Fibroblast of skin of abdomen (primary cell): ENCODE data around the gene JCAD.
"Not testable (repeated sequence)": the region's sequence is repeated elsewhere in the genome, so short reads cannot be mapped to it uniquely, and the experiment has no call there.

Experiments
- DNase-seq: peaks from one replicate; pipeline ENCODE4 v3.0.0-alpha.2; 2013

Gene JCAD

DNA sequence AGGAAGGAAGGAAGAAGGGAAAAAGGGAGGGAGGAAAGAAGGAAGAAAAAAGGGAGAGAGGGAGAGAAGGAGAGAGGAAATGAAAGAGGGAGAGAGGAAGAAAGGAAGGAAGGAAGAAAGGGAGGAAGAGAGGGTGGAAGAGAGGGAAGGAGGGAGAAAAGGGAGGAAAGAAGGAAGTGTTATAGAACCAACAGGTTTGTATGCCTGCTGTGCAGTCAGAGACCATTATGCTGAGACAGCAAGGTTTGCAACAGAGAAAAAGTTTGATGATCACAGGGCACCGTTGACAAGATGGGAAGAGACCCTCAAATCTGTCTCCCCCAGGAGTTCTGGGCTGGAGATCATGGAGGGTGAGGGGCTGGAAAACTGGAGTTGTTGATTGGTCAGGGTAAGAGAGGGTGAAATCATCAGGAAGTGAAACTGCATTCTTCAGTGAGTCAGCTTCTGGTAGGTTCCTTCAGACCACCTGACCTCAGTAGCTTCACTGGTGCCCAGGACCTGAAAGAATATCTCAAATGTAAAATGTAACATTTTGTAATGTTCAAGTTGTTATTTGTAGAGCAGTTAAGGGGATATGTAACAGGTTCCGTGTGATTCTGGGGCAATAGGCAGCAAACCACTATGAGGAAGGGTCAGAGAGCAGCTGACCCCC lies 76.3 kb downstream of the JCAD start:
- no peak for DNase-seq

DNA sequence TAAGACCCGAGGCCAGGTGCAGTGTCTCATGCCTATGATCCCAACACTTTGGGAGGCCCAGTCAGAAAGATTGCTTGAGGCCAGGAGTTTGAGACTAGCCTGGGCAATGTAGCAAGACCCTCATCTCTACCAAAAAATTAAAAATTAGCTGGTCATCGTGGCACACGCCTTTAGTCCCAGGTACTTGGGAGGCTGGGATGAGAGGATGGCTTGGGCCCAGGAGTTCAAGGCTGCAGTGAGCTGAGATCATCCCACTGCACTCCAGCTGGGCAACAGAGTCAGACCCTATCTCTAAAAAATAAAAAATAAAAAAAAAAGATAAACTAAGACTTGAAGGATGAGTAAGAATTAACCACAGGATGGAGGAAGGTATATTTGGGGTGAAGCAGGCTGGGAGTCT lies 77.9 kb downstream of the JCAD start:
- no peak for DNase-seq

DNA sequence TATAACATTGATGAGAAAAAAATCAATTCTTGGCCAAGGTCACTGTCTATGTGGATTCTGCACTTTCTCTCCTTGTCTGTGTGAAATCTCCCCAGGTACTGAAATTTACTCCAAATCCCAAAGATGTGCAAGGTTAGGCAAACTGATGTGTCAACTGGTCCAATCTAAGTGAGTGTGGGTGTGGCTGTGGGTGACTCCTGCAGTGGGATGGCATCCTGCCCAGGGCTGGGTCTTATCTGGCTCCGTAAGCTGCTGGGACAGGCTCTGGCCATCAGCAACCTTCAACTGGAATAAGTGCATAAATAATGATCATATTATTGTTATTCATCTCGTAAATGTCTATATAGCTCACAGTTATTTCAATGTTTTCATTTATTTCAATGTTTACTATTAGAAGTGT lies 79.3 kb downstream of the JCAD start:
- DNase-seq, result no peak

DNA sequence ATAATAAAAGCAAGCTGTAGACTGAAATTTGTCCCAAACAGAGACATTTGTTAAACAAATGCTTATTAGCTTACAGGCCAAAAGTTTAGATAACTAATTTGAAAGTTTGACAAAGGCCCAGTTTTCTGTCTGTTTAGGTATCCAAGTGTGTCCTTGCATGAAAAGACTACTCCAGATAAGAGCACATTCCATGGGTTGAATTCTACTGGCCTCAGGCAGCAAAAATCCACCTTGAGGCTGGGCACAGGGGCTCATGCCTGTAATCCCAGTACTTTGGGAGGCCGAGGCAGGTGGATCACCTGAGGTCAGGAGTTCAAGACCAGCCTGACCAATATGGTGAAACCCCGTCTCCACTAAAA lies 80.0 kb downstream of the JCAD start:
- not testable (repeated sequence) for DNase-seq

DNA sequence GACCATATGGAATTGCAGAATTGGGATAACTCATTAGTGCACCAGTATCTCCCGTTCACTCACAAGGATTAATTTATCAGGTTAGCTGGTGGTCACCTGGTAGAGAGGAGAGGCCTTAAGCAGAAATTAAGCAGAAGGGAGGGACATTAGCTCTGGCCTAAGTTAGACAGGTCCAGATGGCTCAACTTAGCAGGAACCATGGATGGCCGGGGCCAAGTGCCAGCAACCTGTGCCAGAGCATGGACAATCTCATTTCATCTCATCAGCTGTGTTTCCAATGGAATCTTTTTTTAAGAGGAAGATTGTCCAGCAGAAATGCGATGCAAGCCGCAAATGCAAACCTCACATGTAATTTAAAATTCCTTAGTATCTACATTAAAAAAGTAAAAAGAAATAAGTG lies 82.2 kb downstream of the JCAD start:
- DNase-seq, result no peak

DNA sequence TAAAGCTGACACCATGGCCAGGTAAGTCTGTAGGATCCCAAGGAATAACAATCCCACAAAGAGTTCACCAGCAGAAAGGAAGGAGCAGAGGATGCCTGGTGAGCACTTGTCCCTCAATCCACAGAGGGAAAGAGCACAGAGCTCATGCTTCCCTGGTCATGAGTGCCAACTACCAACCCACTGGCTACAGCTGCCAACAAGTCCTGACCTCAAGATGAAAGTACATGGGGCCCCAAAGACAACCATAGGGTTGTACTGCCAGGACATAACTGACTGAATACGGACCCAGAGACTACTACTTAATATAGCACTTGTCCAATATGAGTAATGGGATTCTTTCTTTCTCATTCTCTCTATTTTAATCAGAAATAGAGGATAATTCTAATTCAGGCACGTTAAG lies 83.3 kb downstream of the JCAD start:
- no peak for DNase-seq

DNA sequence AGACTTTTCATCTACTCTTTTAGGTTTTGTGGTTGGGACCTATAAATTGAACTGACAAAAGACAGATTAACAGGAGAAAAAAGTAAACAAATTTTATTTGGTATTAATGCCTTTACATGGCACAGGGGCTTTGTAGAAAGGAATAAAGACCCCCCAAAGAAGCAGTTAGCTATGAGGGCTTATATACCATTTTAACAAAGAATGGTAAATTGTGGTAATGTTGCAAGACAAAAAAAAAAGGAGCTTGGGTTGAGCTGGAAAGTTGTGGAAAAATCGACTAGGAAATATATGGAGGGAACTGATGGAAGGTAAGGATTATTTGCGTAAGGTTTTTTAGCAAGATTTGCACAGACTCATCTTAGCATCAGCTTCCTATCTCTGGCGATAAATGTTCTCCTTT lies 84.6 kb downstream of the JCAD start:
- DNase-seq, result no peak

DNA sequence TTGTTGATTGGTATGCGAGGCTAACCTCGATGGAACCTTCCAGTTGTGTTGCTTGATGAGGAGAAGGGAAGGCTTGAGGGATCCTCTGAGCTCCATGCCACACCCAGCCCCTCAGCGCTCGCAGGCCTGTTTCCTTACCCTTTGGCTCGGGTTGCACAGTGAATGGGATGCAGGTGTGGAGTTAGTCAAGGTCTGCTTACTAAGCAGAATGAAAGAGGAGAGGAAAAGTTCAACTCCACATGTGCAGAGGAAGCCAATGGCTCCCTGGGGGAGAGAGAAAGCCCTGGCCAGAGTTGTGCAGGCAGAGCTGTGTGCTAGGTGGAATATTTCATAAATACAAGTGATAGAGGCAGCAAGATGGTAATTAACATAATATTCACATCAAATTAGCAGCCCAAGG lies 85.5 kb downstream of the JCAD start:
- no peak for DNase-seq

DNA sequence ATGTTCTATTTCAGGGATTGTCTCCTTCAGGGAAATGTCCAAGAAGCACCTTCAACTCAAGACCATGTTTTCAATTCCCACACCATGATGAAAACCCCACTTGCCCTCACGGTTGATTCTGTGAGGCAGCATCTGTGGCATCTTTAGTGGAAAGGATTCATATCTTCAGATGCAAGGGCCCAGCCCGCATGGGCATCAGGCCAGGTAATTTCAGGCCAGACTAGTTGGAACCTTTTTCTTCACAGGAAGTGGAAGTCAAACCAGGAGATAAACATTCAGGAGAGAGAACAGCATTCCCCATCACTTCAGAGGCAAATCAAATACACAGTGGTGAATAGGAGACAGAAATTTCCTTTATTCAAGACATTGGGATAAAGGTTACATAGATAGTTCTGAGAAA lies 88.8 kb downstream of the JCAD start:
- DNase-seq, result no peak

DNA sequence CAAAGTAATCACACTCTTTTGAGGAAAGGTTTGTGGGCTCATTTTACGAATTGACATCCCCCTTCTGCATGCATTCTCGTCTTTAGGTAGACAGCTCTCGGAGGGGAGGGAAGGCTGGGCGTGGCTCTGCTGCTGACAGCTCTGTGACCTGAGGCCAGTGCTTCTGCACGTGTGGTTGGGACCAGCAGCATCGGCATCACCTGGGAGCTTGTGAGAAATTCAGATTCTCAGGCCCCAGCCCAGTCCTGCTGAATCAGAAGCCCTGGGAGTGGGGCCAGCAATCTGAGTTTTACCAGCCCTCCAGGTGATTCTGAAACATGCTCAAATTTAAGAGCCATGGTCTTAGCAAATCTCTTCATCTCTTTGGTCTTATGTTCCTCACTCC lies 89.4 kb downstream of the JCAD start:
- DNase-seq, result no peak

DNA sequence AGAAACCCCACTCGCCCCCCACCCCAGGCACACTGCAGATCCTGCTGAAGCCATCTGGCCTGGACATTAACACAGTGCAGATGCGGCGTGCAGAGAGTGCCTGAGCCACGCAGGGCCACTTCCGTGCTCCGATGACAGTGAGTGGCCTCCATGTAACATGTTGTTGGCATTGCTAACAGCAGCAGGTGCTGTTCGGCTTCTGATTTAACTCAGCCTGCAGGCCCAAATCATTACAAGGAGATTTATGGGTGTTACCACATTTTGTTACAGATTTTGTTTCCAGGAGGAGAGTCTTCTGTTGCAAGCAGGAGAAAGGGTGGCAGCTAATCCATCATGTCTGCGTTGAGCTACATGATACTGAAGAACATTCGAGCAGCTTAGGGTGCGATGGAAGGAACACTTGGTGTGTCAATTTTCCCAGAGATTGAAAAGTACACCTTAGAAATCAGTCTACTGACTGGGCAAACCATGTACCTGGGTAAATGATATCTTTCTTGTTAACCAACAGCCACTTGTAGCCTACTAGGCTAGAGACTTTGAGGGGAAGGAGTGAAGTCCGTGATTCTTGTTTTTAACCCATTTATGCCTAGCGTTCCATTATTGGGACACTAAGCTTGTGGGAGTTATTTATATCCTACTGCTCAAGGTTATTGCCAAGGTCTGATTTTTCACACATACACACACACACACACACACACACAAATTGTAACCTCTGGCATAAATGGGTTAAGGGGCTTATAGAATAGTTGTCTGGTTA lies 90.0 kb downstream of the JCAD start:
- DNase-seq, result no peak

DNA sequence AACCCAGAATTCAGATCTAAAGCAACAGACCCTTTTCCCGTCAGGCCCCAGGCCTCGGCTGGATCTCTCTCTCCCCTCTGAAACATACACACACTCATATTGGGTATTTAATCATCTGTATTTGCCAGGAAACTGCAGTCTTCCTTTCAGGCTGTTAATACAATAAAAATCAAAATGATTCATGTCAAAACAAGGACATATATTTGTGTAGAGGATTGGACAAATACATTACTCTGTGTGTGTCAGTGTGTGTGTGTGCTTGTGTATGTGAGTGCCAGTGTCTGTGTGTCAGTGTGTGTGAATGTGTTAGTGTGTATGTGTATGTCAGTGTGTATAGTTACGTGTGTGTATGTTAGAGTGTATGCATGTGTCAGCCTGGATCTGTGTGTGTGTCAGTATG lies 90.8 kb downstream of the JCAD start:
- no peak for DNase-seq

DNA sequence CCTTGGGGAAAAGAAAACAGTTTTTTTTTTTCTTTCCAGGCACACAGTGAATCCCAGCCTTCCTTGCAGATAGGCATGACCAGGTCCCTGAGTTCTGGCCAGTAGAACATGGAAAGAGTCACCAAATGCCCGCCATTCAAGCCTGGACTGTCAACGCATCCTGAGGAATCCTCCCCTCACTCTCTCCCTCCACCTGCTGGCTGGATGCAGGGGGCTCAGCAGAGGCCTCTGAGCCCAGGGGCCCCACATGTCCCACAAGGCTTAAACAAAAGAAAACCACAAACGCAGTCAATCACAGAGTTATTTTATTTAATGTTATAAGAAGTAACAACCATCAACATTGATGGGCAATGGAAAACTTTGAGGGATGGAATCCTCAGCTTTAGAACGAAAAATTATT lies 93.1 kb downstream of the JCAD start:
- DNase-seq, result no peak
